NCI-H146 treated with DMSO at 0.1 percent for 48 hours (cell line): ENCODE data around the gene CACNB4.
"Not testable (repeated sequence)": the region's sequence is repeated elsewhere in the genome, so short reads cannot be mapped to it uniquely, and the experiment has no call there.

Source experiments
- DNase-seq: peaks from one replicate; lab custom pipeline; 2025; ENCODE audit not compliant: unreplicated experiment; lab: John Stamatoyannopoulos, UW

Gene CACNB4

GRCh38 chr2:152024477-152024876, 74.4 kb downstream of the CACNB4 start:
- no peak for DNase-seq

- no peak for DNase-seq
Observed at GRCh38 chr2:152022090-152022489, 76.8 kb downstream of the CACNB4 start.

GRCh38 chr2:152021001-152021400, 77.8 kb downstream of the CACNB4 start:
- DNase-seq, result not testable (repeated sequence)

GRCh38 chr2:152019732-152020131, 79.1 kb downstream of the CACNB4 start:
- no peak for DNase-seq

GRCh38 chr2:152016181-152017120, 82.4 kb downstream of the CACNB4 start:
- DNase-seq, result no peak

GRCh38 chr2:152015552-152015951, 83.3 kb downstream of the CACNB4 start:
- no peak for DNase-seq

GRCh38 chr2:152012697-152013096, 86.1 kb downstream of the CACNB4 start:
- DNase-seq, result no peak

GRCh38 chr2:152011724-152012123, 87.1 kb downstream of the CACNB4 start:
- no peak for DNase-seq

- DNase-seq, result no peak
Observed at GRCh38 chr2:152005607-152006006, 93.2 kb downstream of the CACNB4 start.

- DNase-seq, result not testable (repeated sequence)
Observed at GRCh38 chr2:152003283-152003682, 95.6 kb downstream of the CACNB4 start.

- peak; percentile 5 for DNase-seq
Observed at GRCh38 chr2:151999053-151999452, 99.8 kb downstream of the CACNB4 start.

GRCh38 chr2:151996243-151997003, 102.4 kb downstream of the CACNB4 start:
- no peak for DNase-seq

- no peak for DNase-seq
Observed at GRCh38 chr2:151995161-151995557, 103.7 kb downstream of the CACNB4 start.

GRCh38 chr2:151994178-151994577, 104.7 kb downstream of the CACNB4 start:
- not testable (repeated sequence) for DNase-seq

GRCh38 chr2:151991010-151991409, 107.8 kb downstream of the CACNB4 start:
- no peak for DNase-seq

GRCh38 chr2:151989378-151989777, 109.5 kb downstream of the CACNB4 start:
- no peak for DNase-seq

- no peak for DNase-seq
Observed at GRCh38 chr2:151987484-151987883, 111.4 kb downstream of the CACNB4 start.

GRCh38 chr2:151984424-151985083, 114.3 kb downstream of the CACNB4 start:
- DNase-seq, result no peak

GRCh38 chr2:151983221-151983620, 115.6 kb downstream of the CACNB4 start:
- DNase-seq, result no peak

GRCh38 chr2:151981886-151982285, 117.0 kb downstream of the CACNB4 start:
- DNase-seq, result no peak

- DNase-seq, result no peak
Observed at GRCh38 chr2:151979694-151980093, 119.2 kb downstream of the CACNB4 start.
